ENCODE data around the gene NTRK1.

NTRK1 gene

DNA sequence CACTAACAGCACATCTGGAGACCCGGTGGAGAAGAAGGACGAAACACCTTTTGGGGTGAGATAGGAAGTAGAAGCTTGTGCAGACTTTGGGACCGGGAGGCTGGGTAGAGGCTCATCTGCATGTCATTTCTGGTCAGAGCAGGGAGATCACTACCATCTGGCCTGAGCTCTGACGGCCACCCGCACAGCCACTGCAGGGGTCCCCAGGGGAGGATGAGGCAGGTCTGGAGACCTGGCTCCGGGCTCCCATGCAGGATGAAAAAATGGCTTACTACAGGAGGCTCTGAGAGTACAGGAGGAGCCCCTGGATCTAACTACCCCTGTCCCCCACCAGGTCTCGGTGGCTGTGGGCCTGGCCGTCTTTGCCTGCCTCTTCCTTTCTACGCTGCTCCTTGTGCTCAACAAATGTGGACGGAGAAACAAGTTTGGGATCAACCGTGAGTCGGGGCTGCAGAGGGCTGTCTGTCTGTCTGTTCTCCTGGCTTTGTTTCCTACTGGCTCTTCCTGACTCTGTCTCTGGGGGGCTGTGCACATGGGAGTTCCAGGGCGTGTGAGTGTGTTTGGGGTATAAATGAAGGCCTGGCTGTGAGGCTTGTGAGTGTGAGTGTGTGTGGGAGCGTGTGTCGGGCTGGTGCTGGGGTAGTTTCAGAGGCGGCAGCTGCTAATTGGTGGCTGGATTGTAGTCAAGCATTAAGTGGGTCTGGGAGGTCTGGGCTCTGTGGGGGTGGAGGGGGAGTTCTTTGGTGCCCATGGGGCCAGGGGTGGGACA, 14.1 kb downstream of the NTRK1 start:
- H3K27ac ChIP-seq (ENCODE audit: low read length) = no peak overlapping the region
- H3K9ac ChIP-seq (ENCODE audit: low read depth, low read length) = no peak overlapping the region
- H3K27me3 ChIP-seq (ENCODE audit: insufficient read depth, low read length) = peaks cover 66% of the 10 kb centered on the region
- H3K9me3 ChIP-seq (ENCODE audit: insufficient read depth, low read depth, low read length) = no peaks in the 10 kb centered on the region
- H3K4me1 ChIP-seq (ENCODE audit: insufficient read depth, low read length) = no peaks in the 10 kb centered on the region
- H3K4me3 ChIP-seq (ENCODE audit: low read length) = no peak overlapping the region
- no peaks in the 10 kb centered on the region for H3K36me3 ChIP-seq (ENCODE audit: insufficient read depth, low read depth, low read length)

DNA sequence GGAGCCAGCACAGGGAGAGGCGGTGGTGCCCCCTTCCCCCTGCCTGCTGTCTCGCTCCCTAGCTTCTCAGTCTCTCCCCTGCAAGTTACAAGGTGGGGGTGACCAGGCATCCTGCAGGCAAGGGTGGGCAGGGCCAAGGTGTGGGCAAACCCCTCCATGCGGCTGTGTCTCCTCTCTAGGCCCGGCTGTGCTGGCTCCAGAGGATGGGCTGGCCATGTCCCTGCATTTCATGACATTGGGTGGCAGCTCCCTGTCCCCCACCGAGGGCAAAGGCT, 14.6 kb downstream of the NTRK1 start:
- no peak overlapping the region for H3K27ac ChIP-seq (ENCODE audit: low read length)

DNA sequence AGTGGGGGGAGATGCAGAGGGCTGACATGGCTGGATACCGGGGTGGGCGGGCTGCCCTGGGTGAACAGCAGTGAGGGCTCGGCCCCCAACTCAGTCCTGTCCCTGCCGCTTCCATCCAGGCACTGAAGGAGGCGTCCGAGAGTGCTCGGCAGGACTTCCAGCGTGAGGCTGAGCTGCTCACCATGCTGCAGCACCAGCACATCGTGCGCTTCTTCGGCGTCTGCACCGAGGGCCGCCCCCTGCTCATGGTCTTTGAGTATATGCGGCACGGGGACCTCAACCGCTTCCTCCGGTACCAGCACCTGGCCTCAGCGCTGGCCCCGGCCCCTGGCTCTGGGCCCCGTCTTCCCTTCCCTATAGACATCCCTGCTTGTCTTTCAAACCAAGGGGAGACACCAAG, 15.6 kb downstream of the NTRK1 start:
- Histone ChIP-seq H3K9ac (ENCODE audit: low read depth, low read length) (no peak overlapping the region), H3K36me3 (ENCODE audit: insufficient read depth, low read depth, low read length) (no peaks in the 10 kb centered on the region), H3K4me1 (ENCODE audit: insufficient read depth, low read length) (no peaks in the 10 kb centered on the region), H3K4me3 (ENCODE audit: low read length) (no peak overlapping the region), H3K27ac (ENCODE audit: low read length) (no peak overlapping the region), H3K9me3 (ENCODE audit: insufficient read depth, low read depth, low read length) (no peaks in the 10 kb centered on the region), H3K27me3 (ENCODE audit: insufficient read depth, low read length) (peaks cover 51% of the 10 kb centered on the region)

More for the DNA sequence above, 14.6 kb downstream of the NTRK1 start:
- peaks cover 60% of the 10 kb centered on the region for H3K27me3 ChIP-seq (ENCODE audit: insufficient read depth, low read length)
- no peaks in the 10 kb centered on the region for H3K4me1 ChIP-seq (ENCODE audit: insufficient read depth, low read length)
- H3K9ac ChIP-seq (ENCODE audit: low read depth, low read length) = no peak overlapping the region
- H3K4me3 ChIP-seq (ENCODE audit: low read length) = no peak overlapping the region
- H3K36me3 ChIP-seq (ENCODE audit: insufficient read depth, low read depth, low read length) = no peaks in the 10 kb centered on the region
- H3K9me3 ChIP-seq (ENCODE audit: insufficient read depth, low read depth, low read length) = no peaks in the 10 kb centered on the region

DNA sequence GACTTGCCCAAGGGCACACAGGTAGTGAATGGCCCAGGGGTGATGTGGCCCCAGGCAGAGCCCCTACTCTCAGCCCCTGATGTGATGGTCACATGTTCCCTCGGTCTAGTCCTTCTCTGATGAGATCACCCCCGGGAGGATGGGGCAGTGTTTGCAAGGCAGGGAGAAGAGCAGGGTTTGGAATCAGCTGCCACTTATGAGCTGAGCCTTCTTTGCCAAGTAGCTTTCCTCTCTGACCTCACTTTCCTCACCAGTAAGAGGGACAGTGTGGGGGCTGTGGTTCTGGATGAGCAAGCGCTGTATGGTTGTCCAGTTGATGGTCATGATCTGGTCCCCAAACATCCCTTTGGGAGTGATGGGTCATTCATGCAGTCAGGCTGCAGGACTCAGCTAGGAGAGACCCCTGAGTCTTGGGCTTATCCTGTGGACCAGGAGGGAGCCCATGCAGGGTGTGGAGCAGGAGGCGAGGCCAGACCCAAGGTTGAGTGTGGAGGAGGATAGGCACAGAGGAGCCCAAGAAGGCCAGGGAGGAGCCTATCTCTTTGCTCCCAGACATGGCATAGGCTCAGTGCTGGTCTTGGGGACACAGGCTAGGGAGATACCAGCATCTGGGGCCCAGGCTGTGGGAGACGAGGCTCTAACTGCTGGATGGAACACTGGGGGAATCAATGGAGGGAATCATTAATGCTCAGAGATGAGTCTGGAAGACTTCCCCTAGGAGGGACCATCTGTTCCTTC, 16.9 kb downstream of the NTRK1 start:
- Histone ChIP-seq H3K27me3 (ENCODE audit: insufficient read depth, low read length) (peaks cover 51% of the 10 kb centered on the region), H3K36me3 (ENCODE audit: insufficient read depth, low read depth, low read length) (no peaks in the 10 kb centered on the region), H3K9me3 (ENCODE audit: insufficient read depth, low read depth, low read length) (no peaks in the 10 kb centered on the region), H3K4me1 (ENCODE audit: insufficient read depth, low read length) (no peaks in the 10 kb centered on the region), H3K27ac (ENCODE audit: low read length) (no peak overlapping the region), H3K4me3 (ENCODE audit: low read length) (no peak overlapping the region), H3K9ac (ENCODE audit: low read depth, low read length) (no peak overlapping the region)

DNA sequence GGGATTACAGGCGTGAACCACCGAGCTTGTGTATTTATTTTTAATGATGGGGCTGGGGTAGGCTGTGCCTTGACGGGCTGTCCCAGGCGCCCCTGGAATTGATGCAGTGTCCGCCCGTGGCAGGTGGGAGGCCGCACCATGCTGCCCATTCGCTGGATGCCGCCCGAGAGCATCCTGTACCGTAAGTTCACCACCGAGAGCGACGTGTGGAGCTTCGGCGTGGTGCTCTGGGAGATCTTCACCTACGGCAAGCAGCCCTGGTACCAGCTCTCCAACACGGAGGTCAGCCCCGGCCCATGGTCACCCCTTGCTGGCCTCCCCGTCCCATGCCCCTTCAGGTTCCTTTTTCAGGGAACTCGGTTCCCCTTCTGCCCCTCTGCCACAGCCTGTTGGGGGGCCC, 19.2 kb downstream of the NTRK1 start:
- H3K27ac ChIP-seq (ENCODE audit: low read length) = no peak overlapping the region
- peaks cover 60% of the 10 kb centered on the region for H3K27me3 ChIP-seq (ENCODE audit: insufficient read depth, low read length)
- 0 out of 2 replicates have a peak, but pooled peaks cover 4% of the 10 kb centered on the region for H3K4me1 ChIP-seq (ENCODE audit: insufficient read depth, low read length)
- H3K36me3 ChIP-seq (ENCODE audit: insufficient read depth, low read depth, low read length) = no peaks in the 10 kb centered on the region
- no peak overlapping the region for H3K9ac ChIP-seq (ENCODE audit: low read depth, low read length)
- no peaks in the 10 kb centered on the region for H3K9me3 ChIP-seq (ENCODE audit: insufficient read depth, low read depth, low read length)
- H3K4me3 ChIP-seq (ENCODE audit: low read length) = no peak overlapping the region

DNA sequence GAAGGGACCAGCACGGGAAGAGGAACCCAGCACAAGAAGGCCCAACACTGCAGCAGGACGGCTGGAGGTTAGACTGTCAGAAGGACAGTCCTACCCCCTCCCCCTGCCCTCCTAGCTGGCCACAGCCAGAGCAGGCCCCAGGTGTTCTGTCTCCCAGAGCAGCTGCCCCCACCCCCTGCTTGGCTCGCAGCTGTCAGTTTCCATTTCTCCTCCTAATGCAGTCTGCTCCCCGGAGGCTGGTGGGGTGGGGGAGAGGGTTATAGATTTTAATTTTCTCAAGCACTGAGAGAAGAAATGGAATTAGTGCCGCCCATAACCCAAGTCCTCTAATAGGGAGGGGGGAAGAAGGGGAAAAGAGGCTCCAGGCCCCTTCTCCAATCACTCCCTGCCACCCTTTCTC, 19.8 kb downstream of the NTRK1 start:
- Histone ChIP-seq H3K36me3 (ENCODE audit: insufficient read depth, low read depth, low read length) (no peaks in the 10 kb centered on the region), H3K27me3 (ENCODE audit: insufficient read depth, low read length) (peaks cover 60% of the 10 kb centered on the region), H3K27ac (ENCODE audit: low read length) (no peak overlapping the region), H3K4me3 (ENCODE audit: low read length) (no peak overlapping the region), H3K9me3 (ENCODE audit: insufficient read depth, low read depth, low read length) (no peaks in the 10 kb centered on the region), H3K9ac (ENCODE audit: low read depth, low read length) (no peak overlapping the region), H3K4me1 (ENCODE audit: insufficient read depth, low read length) (0 out of 2 replicates have a peak, but pooled peaks cover 4% of the 10 kb centered on the region)

DNA sequence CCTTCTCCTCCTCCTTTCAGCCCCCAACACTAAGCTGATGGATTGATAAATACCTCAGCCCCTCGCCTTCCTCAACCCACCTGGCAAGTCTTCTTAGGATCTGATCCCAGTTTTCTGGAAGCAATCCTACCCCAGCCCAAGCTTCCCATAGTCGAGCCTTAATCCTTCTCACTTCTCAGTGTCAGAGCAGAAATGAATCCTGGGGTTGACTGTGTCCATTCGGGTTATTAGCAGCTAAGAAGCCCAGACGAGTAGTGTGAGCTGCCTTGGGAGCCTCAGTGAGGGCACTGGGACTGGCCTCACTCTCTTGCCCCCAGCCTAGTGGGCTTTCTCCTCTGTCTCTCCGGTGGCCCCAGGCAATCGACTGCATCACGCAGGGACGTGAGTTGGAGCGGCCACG, 20.4 kb downstream of the NTRK1 start:
- H3K9ac ChIP-seq (ENCODE audit: low read depth, low read length) = no peak overlapping the region
- 0 out of 2 replicates have a peak, but pooled peaks cover 4% of the 10 kb centered on the region for H3K4me1 ChIP-seq (ENCODE audit: insufficient read depth, low read length)
- H3K27me3 ChIP-seq (ENCODE audit: insufficient read depth, low read length) = peaks cover 60% of the 10 kb centered on the region
- H3K4me3 ChIP-seq (ENCODE audit: low read length) = no peak overlapping the region
- no peak overlapping the region for H3K27ac ChIP-seq (ENCODE audit: low read length)
- H3K36me3 ChIP-seq (ENCODE audit: insufficient read depth, low read depth, low read length) = no peaks in the 10 kb centered on the region
- no peaks in the 10 kb centered on the region for H3K9me3 ChIP-seq (ENCODE audit: insufficient read depth, low read depth, low read length)

DNA sequence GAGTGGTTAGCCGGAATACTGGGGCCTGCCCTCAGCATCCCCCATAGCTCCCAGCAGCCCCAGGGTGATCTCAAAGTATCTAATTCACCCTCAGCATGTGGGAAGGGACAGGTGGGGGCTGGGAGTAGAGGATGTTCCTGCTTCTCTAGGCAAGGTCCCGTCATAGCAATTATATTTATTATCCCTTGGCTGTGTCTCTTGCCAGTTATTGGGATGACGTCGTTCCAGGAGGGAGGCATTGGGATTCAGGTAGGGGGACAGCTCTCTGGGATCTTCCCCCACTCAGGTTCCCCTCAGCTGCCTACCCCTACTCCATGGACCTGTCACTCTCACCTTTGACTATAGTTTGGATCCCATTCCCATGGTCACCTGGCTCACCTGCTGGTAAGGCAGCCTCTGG, 21.0 kb downstream of the NTRK1 start:
- peaks cover 60% of the 10 kb centered on the region for H3K27me3 ChIP-seq (ENCODE audit: insufficient read depth, low read length)
- H3K4me1 ChIP-seq (ENCODE audit: insufficient read depth, low read length) = peaks cover 5% of the 10 kb centered on the region; the same call in 1 of the 2 replicates
- H3K4me3 ChIP-seq (ENCODE audit: low read length) = no peak overlapping the region
- H3K36me3 ChIP-seq (ENCODE audit: insufficient read depth, low read depth, low read length) = no peaks in the 10 kb centered on the region
- H3K27ac ChIP-seq (ENCODE audit: low read length) = no peak overlapping the region
- no peaks in the 10 kb centered on the region for H3K9me3 ChIP-seq (ENCODE audit: insufficient read depth, low read depth, low read length)
- no peak overlapping the region for H3K9ac ChIP-seq (ENCODE audit: low read depth, low read length)

DNA sequence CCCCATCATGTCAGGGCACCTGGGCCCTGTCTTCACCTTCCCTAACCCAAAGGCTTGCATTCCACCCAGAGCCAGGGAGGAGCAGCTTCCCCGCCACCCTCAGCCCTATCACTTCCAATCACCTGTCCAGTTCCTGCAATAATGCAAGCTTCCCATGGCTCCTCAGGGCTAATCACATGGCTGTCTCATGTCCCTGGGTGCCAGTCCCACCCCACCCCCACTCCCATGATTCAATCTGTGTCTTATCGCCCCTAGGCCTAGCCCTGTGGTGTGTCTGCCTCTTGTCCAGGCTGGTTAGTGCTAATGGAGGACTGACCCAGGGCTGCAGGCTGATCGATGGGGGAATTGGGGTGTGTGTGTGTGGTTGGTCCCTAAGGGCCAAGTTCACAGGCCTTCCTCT, 21.9 kb downstream of the NTRK1 start:
- no peak overlapping the region for H3K9ac ChIP-seq (ENCODE audit: low read depth, low read length)
- H3K27ac ChIP-seq (ENCODE audit: low read length) = no peak overlapping the region
- H3K4me3 ChIP-seq (ENCODE audit: low read length) = no peak overlapping the region
- H3K27me3 ChIP-seq (ENCODE audit: insufficient read depth, low read length) = peaks cover 55% of the 10 kb centered on the region
- no peaks in the 10 kb centered on the region for H3K9me3 ChIP-seq (ENCODE audit: insufficient read depth, low read depth, low read length)
- peaks cover 9% of the 10 kb centered on the region; the same call in 1 of the 2 replicates for H3K4me1 ChIP-seq (ENCODE audit: insufficient read depth, low read length)
- no peaks in the 10 kb centered on the region for H3K36me3 ChIP-seq (ENCODE audit: insufficient read depth, low read depth, low read length)

DNA sequence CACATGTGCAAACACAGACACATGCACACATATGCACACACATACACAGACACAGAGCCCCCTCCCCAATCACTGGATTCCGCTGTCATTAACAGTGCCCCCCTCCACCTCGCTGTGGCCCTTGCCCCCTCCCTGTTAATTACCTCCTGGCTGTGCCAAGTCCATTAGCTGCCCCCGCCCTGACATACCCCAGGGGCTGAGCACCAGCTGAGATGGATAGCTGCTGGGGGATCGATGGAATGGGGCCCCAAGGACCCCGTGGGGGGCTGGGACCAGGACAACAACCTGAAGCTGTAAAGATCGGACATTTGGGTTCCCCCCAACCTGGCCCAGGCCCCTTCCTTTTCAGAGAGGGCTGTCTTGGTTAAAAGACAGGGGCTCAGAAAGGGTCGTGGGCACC, 23.3 kb downstream of the NTRK1 start:
- Histone ChIP-seq H3K4me1 (ENCODE audit: insufficient read depth, low read length) (peaks cover 9% of the 10 kb centered on the region; the same call in 1 of the 2 replicates), H3K27ac (ENCODE audit: low read length) (no peak overlapping the region), H3K27me3 (ENCODE audit: insufficient read depth, low read length) (peaks cover 53% of the 10 kb centered on the region), H3K9me3 (ENCODE audit: insufficient read depth, low read depth, low read length) (no peaks in the 10 kb centered on the region), H3K36me3 (ENCODE audit: insufficient read depth, low read depth, low read length) (no peaks in the 10 kb centered on the region), H3K4me3 (ENCODE audit: low read length) (no peak overlapping the region), H3K9ac (ENCODE audit: low read depth, low read length) (no peak overlapping the region)

DNA sequence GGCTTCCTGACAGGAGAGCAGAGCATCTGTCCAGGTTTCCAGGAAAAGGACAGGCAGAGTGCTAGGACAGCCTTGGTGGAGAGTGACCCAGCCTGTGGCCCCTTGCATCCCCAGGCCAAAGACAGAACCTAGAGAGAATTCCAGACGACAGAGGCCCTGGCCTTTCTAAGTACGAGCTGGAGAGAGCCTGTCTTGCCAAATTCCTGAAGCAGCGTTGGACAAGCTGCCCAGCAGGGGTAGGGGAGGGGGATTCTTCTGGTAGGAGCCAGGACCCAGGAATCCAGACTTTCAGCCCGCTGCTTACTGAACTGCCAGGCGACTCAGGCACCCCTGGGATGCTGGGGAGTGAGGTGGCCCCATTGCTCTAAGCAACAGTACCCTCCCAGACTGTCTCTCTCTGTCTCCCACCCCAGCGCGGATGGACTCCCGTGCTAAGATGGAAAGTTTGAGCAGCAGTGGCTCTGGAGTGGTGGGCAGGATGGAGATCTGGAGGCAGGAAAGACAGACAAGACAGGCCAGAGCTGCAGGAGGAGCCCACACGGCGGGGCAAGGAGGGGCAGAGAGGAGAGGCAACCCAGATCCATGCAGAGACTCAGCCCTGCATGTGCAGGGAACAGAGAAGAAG, 24.0 kb downstream of the NTRK1 start:
- peaks cover 9% of the 10 kb centered on the region; the same call in 1 of the 2 replicates for H3K4me1 ChIP-seq (ENCODE audit: insufficient read depth, low read length)
- no peaks in the 10 kb centered on the region for H3K36me3 ChIP-seq (ENCODE audit: insufficient read depth, low read depth, low read length)
- no peak overlapping the region for H3K27ac ChIP-seq (ENCODE audit: low read length)
- no peak overlapping the region for H3K9ac ChIP-seq (ENCODE audit: low read depth, low read length)
- H3K4me3 ChIP-seq (ENCODE audit: low read length) = no peak overlapping the region
- no peaks in the 10 kb centered on the region for H3K9me3 ChIP-seq (ENCODE audit: insufficient read depth, low read depth, low read length)
- H3K27me3 ChIP-seq (ENCODE audit: insufficient read depth, low read length) = peaks cover 55% of the 10 kb centered on the region

DNA sequence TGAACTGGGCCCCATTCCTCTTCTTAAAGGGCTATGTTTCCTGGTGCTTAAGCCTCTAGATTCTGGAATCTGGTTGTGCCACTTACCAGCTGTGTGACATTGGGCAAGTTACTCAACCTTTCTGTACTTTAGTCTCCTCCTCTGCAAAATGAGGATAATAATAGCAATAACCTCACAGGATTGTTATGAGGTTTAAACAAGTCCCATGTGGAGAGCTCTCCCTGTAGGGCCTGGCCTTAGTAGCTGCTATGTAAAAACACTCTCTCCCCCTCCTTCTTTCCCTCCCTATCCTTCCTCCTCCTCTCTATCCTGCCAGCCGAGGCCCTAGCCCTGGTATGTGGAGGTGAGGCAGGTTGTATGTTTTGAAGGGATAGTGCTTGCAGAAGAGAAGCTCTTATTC, 24.6 kb downstream of the NTRK1 start:
- Histone ChIP-seq H3K4me3 (ENCODE audit: low read length) (no peak overlapping the region), H3K27ac (ENCODE audit: low read length) (no peak overlapping the region), H3K4me1 (ENCODE audit: insufficient read depth, low read length) (peaks cover 9% of the 10 kb centered on the region; the same call in 1 of the 2 replicates), H3K9ac (ENCODE audit: low read depth, low read length) (no peak overlapping the region), H3K27me3 (ENCODE audit: insufficient read depth, low read length) (peaks cover 57% of the 10 kb centered on the region), H3K9me3 (ENCODE audit: insufficient read depth, low read depth, low read length) (no peaks in the 10 kb centered on the region), H3K36me3 (ENCODE audit: insufficient read depth, low read depth, low read length) (no peaks in the 10 kb centered on the region)
